EH (cell line): ENCODE measurements around the gene DLX6.
A peak's percentile ranks its signal among the peaks of the same experiment; 100 is the strongest.

ENCODE experiments used
- DNase-seq: peaks from one replicate; pipeline ENCODE4 v3.0.0-alpha.2; 2015; ENCODE audit warnings: low read depth

Gene DLX6

GRCh38 chr7:97005183-97006054, at the start of gene DLX6:
DLX6 (plus strand) TSS chr7:97005553; CDS start chr7:97005978, 425 bp downstream.
- peak; percentile 53 for DNase-seq

GRCh38 chr7:96959135-96959534, 46.2 kb upstream of the DLX6 start:
- no peak for DNase-seq

- DNase-seq, result peak; percentile 1
Measured at GRCh38 chr7:96962221-96962885, 43.0 kb upstream of the DLX6 start.

- DNase-seq, result no peak
Measured at GRCh38 chr7:96968981-96969380, 36.4 kb upstream of the DLX6 start.

DNA sequence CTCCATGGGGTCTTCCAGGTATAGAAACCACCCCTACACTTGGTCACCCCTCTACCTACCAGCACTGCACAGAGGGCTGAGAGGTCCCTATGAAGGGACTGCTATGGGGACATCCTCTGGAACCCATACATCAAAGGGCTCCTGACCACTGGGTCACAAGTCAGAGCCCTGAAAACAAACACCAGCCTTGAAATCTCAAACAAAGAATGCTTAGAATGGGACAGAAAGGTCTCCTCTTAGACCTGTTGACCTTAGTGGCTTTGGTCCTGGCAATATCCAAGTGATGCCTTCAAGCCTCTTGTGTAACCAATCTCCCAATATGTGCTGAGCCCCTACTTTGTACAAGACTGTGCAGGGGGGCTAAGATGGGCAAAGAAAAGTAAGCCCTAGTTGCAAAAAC, 34.6 kb upstream of the DLX6 start:
- no peak for DNase-seq

DNA sequence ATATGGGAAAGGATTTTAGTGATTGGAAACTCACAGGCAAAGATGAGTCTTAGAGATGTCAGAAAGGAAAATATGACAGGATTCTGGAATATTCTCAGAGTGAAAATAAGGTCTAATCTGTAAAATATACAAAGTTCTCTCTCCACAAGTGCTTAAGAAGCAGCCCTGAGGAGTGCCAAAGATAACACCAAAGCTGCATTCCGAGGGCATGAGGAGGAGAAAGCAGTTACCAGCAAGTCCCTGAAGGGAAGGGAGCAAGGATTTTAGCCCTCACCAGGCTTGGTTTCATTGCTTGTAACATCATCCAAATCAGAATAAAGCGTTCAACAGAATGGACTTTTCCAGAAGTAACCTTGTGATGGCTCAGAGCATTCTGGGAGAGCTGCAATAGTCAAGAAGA, 31.4 kb upstream of the DLX6 start:
- peak; percentile 49 for DNase-seq

- DNase-seq, result no peak
Measured at GRCh38 chr7:96976106-96976505, 29.2 kb upstream of the DLX6 start.

DNA sequence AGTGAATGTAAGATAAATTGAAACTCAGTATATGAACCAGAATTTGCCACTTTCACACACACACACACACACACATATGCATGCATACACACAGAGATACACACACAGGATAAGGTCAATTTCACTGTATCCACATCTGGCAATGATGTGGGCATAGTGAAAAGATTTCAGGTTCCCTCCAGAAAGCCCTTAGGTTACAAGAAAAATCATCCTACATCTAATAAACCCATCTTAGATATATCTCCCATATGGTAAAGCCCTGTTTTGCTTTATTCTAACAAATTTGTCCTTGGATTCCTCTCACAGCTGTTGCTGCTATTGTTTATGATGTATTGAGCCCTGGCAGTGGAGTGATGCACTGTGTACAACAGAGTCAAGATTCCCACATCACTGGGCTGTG, 27.9 kb upstream of the DLX6 start:
- DNase-seq, result no peak

GRCh38 chr7:96979551-96980276, 25.6 kb upstream of the DLX6 start:
- no peak for DNase-seq

GRCh38 chr7:96982586-96982985, 22.8 kb upstream of the DLX6 start:
- no peak for DNase-seq

- no peak for DNase-seq
Measured at GRCh38 chr7:96985992-96986391, 19.4 kb upstream of the DLX6 start.

DNA sequence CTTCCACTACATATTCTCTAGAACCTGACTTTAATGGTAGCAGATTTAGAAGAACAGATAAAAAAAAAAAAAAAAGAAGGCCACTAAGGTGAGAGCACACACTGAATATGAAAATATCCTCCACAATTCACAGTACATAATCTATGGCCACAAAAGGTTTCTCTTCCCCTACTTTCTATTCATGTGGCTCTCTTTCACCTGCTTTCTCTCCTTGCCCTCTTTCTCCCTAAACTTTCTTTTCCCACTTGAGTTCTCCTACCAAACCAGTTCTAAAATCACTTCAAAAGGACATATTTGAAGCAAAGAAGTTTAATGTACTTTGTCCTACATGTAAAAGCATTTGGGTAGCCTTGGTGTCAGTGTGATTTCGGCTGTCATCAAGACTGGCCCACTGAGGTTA, 18.5 kb upstream of the DLX6 start:
- no peak for DNase-seq

DNA sequence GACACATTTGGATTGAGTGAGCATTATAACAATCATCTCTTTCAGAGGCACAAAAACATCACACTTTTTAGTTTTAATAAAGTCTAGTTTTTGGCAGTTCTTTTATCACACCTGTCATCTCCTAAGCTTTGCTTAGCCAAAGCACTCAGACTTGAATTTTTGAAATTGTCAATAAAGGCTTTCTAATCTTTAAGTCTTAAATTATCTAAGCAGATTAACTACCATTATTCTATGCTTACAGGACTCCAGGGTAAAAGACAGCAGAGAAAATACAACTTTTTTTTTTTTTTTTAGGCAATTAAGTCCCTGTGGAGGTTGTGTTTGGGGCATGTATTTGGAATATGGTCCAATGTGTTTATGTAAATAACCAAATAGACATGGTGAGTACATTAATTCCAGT, 17.6 kb upstream of the DLX6 start:
- no peak for DNase-seq

- DNase-seq, result no peak
Measured at GRCh38 chr7:96989241-96989858, 16.0 kb upstream of the DLX6 start.

DNA sequence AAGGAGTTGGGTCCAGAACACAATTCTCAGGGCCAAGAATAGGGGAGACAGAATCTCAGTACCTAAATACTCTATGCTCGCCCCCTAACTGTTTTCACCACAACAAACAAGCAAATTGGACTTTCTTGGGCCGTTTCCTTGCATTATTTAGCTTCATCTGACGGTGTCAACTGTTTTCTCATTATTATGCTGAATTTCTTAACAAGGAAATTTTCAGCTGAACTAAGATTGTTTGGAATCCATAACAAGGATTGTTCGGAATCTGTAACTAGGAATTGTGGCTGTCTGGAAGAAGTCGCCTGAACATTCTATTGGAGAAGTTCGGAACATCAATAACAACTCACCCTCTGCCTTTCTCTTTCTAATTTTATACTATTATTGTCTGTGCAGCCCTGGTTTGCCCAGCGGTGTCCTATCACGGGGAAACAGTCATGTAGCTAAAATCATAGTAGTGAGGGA, 15.5 kb upstream of the DLX6 start:
- no peak for DNase-seq

GRCh38 chr7:96991546-96992191, 13.7 kb upstream of the DLX6 start:
- DNase-seq, result no peak

GRCh38 chr7:96992192-96993005, 13.0 kb upstream of the DLX6 start:
- DNase-seq, result no peak

- DNase-seq, result no peak
Measured at GRCh38 chr7:96993094-96993865, 12.1 kb upstream of the DLX6 start.

GRCh38 chr7:96993980-96994379, 11.4 kb upstream of the DLX6 start:
- DNase-seq, result no peak
